ENCODE measurements around the gene INO80E.
"Not testable (repeated sequence)": the region's sequence is repeated elsewhere in the genome, so short reads cannot be mapped to it uniquely, and the experiment has no call there.

The INO80E gene

GRCh38 chr16:30006095-30006473 is 10.0 kb downstream of the INO80E start:
- no peak for DNase-seq (ENCODE audit: low read depth)
- H3K4me3 ChIP-seq (ENCODE audit: low read depth, low read length), result no peak overlapping the region

- no peak overlapping the region for H3K4me3 ChIP-seq (ENCODE audit: low read depth, low read length)
- no peak for DNase-seq (ENCODE audit: low read depth)
These were observed 10.8 kb downstream of the INO80E start for GRCh38 chr16:30006659-30007377.

GRCh38 chr16:30007378-30007895 is 11.4 kb downstream of the INO80E start:
- DNase-seq (ENCODE audit: low read depth), result no peak
- H3K4me3 ChIP-seq (ENCODE audit: low read depth, low read length), result no peak overlapping the region

GRCh38 chr16:30009085-30009862 is 13.2 kb downstream of the INO80E start:
- DNase-seq (ENCODE audit: low read depth), result no peak
- H3K4me3 ChIP-seq (ENCODE audit: low read depth, low read length), result no peak overlapping the region

GRCh38 chr16:30009990-30010843 is 14.2 kb downstream of the INO80E start:
- peak overlapping the region; percentile 51 for H3K4me3 ChIP-seq (ENCODE audit: low read depth, low read length)
- DNase-seq (ENCODE audit: low read depth), result no peak

GRCh38 chr16:30010844-30011713 is 15.0 kb downstream of the INO80E start, which contains the start of gene DOC2A:
Gene DOC2A, minus strand, starts transcription at chr16:30011027. Its CDS starts 805 bp downstream, at chr16:30010222.
- peak within 1 kb of the TSS; percentile 51 for H3K4me3 ChIP-seq (ENCODE audit: low read depth, low read length)
- DNase-seq (ENCODE audit: low read depth), result no peak

GRCh38 chr16:30011714-30012504 is 15.9 kb downstream of the INO80E start:
- no peak overlapping the region for H3K4me3 ChIP-seq (ENCODE audit: low read depth, low read length)
- DNase-seq (ENCODE audit: low read depth), result no peak

GRCh38 chr16:30012598-30012997 is 16.6 kb downstream of the INO80E start:
- DNase-seq (ENCODE audit: low read depth); H3K4me3 ChIP-seq (ENCODE audit: low read depth, low read length): not testable (repeated sequence)

- H3K4me3 ChIP-seq (ENCODE audit: low read depth, low read length); DNase-seq (ENCODE audit: low read depth): not testable (repeated sequence)
These were observed 19.4 kb downstream of the INO80E start for GRCh38 chr16:30015450-30015849.

- DNase-seq (ENCODE audit: low read depth), result no peak
- H3K4me3 ChIP-seq (ENCODE audit: low read depth, low read length), result no peak overlapping the region
These were observed 20.7 kb downstream of the INO80E start for GRCh38 chr16:30016555-30017276.

- H3K4me3 ChIP-seq (ENCODE audit: low read depth, low read length), result no peak overlapping the region
- no peak for DNase-seq (ENCODE audit: low read depth)
These were observed 21.2 kb downstream of the INO80E start for GRCh38 chr16:30017277-30017656.

GRCh38 chr16:30017937-30018336 is 21.9 kb downstream of the INO80E start:
- not testable (repeated sequence) for H3K4me3 ChIP-seq (ENCODE audit: low read depth, low read length); DNase-seq (ENCODE audit: low read depth)

- peak; percentile 12 for DNase-seq (ENCODE audit: low read depth)
- H3K4me3 ChIP-seq (ENCODE audit: low read depth, low read length), result no peak overlapping the region
These were observed 22.7 kb downstream of the INO80E start for GRCh38 chr16:30018731-30019158.

GRCh38 chr16:30022887-30023286 is 26.8 kb downstream of the INO80E start, which contains the start of gene C16orf92:
Gene C16orf92, plus strand, starts transcription at chr16:30023198. Its CDS starts 143 bp downstream, at chr16:30023341.
- no peak within 1 kb of the TSS for H3K4me3 ChIP-seq (ENCODE audit: low read depth, low read length)
- no peak for DNase-seq (ENCODE audit: low read depth)

GRCh38 chr16:30023586-30023985 is 27.5 kb downstream of the INO80E start:
- no peak for DNase-seq (ENCODE audit: low read depth)
- no peak overlapping the region for H3K4me3 ChIP-seq (ENCODE audit: low read depth, low read length)

- no peak for DNase-seq (ENCODE audit: low read depth)
- no peak overlapping the region for H3K4me3 ChIP-seq (ENCODE audit: low read depth, low read length)
These were observed 28.4 kb downstream of the INO80E start for GRCh38 chr16:30024451-30024850.

- no peak overlapping the region for H3K4me3 ChIP-seq (ENCODE audit: low read depth, low read length)
These were observed 29.1 kb downstream of the INO80E start for GRCh38 chr16:30025156-30025555.

More at GRCh38 chr16:30025156-30025555, 29.1 kb downstream of the INO80E start:
- DNase-seq (ENCODE audit: low read depth), result no peak
